Amniotic epithelial cell (primary cell): ENCODE measurements around the gene TMEM221.
A peak's percentile ranks its signal among the peaks of the same experiment; 100 is the strongest.

ENCODE experiments used
- DNase-seq: peaks from one replicate; pipeline ENCODE4 v3.0.0-alpha.2; 2010; ENCODE audit warnings: low read depth

Gene TMEM221

DNA sequence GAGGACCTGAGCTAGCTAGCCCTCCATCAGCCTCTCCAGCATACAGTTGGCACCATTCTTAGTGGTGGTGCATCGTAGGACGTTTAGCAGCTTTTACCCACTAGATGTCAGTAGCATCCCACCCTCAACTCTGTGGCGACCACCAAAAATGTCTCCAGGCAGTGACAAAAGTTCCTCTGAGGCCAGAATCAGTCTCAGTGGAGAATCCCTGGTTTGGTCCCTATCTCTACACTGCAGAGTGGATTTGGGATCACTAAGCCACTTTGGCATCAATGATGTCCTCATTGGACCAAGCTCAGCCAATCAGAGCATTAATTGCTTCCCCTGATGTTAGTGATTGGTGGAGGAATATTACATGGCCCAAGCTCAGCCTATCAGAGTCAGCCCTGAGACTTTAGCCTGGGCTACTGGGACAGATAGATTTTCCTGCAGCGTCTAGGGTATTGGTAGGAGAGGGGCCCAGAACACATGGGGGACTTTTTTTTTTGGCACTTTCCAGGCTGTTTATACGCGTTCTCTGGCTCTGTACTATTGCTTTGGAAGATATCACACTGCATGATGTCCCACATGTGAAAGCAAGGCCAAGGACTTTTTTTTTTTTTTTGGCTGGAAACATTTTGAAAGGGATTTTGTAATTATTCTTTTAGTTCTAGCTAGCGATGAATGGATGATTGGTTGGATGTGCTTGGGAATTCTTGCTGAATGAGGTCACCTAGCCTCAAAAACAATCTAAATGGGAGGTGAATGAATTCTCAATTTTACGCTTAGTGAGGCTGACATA is 7.0 kb downstream of the TMEM221 start:
- DNase-seq, result peak; percentile 52

DNA sequence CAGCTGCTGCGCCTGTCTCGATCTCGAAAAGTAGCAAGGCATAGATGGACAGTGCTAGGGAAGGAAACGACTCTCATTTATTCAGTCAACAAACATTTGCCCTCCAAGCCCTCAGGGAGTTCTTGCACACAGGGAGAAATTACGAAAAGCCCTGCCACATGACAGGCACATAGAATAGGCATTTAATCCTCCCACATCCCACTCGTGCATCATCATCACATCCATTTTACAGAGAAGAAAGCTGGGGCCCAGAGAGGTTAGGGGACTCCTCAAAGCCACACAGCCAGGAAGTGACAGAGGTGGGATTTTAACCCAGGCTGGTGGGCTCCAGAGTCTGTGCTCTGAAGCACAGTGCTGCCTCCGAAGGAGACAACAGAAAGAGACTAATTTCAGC is 11.6 kb downstream of the TMEM221 start:
- no peak for DNase-seq

DNA sequence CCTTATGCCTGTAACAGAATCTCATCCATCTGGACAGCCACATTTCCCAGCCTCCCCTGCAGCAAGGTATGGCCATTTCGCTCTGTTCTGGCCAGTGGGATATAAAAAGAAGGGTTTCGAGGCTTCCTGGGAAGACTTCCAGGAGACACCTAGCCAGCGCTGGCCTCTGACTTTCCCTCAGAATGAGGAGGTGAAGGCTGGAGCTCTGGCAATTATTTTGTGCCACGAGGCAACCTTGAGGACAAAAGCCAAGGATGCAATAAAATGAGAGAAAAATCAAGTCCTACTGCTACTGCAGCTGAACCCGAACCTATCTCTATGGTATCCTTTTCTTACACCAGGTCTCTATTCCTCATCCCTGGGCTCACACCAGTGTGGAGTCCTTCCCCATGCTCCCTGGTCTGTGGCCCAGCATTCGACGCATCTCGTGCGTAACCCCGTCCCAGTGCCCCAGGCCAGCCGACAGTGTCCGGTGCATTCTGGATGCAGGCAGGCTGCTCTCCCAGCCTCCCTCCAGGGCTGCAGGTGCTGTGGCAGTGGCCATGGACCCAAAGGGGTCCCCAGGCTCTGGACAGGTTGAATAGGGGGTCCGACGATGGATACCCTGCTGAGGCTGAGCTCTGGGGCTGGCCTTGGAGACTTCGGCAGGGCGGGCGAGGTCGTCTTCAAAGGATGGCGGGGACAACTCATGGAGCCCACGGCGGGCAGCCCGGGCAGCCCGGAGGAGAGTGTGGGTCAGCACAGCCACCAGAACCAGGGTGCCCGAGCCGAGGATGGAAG is 12.2 kb downstream of the TMEM221 start:
- DNase-seq, result no peak

DNA sequence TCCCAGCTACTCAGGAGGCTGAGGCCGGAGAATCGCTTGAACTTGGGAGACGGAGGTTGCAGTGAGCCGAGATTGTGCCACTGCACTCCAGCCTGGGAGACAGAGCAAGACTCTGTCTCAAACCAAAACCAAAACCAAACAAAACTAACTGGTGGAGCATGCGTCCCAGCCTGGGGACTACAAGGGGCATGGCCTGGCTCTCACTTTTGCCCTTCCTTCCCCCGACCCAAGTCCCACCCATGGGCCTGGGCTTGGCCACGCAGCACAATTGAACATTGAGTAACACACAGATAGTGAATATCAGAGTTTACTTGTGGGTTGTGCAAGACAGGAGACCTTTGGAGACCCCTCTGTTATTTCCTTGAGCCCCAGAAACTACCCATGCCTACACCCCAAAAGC is 13.2 kb downstream of the TMEM221 start:
- no peak for DNase-seq

GRCh38 chr19:17431417-17431816 is 17.1 kb downstream of the TMEM221 start:
- no peak for DNase-seq

GRCh38 chr19:17429641-17430113 is 18.8 kb downstream of the TMEM221 start:
- no peak for DNase-seq

GRCh38 chr19:17424743-17425365 is 23.6 kb downstream of the TMEM221 start:
- peak; percentile 57 for DNase-seq

- no peak for DNase-seq
Measured at GRCh38 chr19:17423429-17424208, 24.8 kb downstream of the TMEM221 start.

DNA sequence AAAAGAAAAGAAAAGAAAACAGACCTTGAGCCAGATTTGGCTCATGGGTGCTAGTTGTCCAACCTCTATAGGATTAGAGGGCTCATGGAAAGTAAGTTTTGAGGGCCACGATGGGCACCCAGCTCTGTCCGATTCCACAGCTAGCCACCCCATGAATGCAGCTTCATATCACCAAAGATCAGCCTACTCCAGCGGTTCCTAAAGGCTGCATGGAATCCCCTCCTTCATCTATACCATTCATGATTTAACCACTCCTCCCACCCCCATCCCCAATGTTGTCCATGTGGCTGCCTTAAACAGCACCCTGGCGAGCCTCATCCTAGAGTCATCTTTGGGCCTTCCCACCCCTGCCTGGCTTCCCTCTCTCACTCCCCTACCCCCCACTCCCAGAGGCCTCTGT is 26.5 kb downstream of the TMEM221 start:
- DNase-seq, result no peak

GRCh38 chr19:17420475-17420924 is 28.0 kb downstream of the TMEM221 start:
- DNase-seq, result no peak

DNA sequence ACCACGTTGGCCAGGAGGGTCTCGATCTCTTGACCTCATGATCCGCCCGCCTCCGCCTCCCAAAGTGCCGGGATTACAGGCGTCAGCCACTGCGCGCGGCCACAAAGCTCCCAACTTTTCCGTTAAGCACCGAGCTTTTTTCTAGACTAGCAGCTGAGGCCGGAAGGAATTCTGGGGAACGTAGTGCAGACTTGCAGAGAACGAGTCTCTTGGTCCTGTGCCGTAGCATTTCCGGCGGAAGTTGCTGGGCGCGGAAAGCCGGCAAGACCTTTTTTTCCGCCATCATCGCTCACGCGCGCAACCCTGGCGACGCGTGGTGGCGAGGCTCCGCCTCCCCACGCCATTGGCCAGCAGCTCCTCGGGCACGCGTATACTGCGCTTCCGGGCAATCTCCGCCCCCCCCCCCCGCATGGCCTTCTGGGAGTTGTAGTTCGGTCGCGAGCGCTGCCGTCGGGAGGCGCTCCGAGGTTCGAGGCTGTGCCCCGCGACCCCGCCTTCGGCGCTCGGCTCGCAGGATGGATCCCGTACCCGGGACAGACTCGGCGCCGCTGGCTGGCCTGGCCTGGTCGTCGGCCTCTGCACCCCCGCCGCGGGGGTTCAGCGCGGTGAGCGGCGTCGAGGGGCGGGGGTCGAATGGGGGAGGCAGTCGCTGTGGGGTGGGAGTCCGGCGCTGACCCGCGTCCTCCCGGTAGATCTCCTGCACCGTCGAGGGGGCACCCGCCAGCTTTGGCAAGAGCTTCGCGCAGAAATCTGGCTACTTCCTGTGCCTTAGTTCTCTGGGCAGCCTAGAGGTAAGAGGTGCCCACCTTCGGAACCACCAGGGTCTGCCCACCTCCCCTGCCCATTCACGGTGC is 28.6 kb downstream of the TMEM221 start, which contains the start of gene MVB12A:
Gene MVB12A (plus strand): TSS at position 427 of the 854 bp plus-strand sequence. CDS start 89 bp downstream, at position 516.
- DNase-seq, result peak; percentile 99

DNA sequence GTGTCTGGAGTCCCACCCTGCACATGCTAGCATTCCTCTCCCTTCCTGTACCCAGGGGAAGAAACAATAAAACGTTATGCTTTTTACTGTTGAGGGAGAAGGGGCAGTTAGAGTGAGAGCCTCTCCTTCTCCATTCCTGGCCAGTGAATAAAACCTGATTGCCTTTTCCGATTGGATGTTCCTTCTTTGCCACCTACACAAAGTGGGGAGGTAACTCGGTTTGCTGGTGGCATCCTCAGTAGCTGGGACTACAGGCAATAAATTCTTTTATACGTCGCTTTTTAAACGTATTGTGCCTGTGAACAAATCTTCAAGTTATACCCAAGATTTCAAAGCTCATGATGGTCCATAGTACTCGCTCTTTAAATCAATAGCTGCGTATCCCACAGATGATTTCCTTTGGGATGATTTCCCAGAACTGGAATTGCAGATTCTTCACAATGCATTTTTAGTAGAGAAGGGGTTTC is 29.3 kb downstream of the TMEM221 start:
- DNase-seq, result no peak

- peak; percentile 60 for DNase-seq
Measured at GRCh38 chr19:17418710-17419109, 29.8 kb downstream of the TMEM221 start.

GRCh38 chr19:17415121-17415520 is 33.3 kb downstream of the TMEM221 start:
- DNase-seq, result peak; percentile 97

DNA sequence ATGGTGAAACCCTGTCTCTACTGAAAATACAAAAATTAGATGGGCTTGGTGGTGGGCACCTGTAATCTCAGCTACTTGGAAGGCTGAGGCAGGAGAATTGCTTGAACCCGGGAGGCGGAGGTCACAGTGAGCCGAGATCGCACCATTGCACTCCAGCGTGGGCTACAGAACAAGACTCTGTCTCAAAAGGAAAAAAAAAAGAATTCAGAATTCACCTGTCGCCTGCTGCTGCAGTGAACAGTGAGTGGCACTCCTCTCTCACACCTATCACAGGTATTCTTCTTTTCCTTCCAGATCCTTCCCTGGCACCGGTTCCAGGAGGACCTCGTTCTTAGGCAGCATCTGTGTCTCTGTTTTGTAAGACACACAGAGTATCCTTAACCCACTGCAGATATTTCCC is 34.4 kb downstream of the TMEM221 start:
- no peak for DNase-seq

DNA sequence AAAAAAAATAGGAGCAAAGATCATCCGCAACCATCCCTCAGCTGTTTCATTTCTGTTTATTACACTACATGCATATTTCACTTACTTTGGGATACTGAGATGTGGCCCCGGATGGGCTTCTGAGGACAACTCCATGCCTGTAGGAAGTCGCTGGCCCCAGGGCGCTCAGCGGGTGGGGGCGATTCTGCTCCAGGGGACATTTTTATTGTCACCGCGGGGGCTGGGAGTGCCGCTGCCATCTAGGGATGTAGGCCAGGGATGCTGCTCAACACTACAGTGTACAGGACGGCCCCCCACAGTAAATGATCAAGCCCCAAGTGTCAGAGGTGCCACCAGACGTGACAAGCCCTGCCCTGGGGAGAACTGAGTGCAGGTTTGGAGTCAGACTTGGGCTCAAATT is 36.7 kb downstream of the TMEM221 start:
- DNase-seq, result no peak

GRCh38 chr19:17409990-17410389 is 38.5 kb downstream of the TMEM221 start:
- DNase-seq, result peak; percentile 92

DNA sequence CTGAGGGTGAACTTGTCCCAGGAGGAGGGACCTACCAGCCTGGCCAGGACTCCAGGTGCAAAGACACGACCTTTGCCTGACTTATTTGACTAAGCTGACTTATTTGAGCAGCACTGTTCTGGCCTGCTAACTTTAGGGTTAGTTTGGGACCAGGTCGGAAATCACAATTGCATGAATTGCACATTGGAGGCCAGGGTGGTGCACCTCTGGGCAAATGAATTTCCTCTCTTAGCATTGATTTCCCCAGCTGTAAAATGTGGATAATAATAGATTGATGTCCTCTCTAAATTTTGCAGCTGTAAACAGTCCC is 41.6 kb downstream of the TMEM221 start:
- no peak for DNase-seq

DNA sequence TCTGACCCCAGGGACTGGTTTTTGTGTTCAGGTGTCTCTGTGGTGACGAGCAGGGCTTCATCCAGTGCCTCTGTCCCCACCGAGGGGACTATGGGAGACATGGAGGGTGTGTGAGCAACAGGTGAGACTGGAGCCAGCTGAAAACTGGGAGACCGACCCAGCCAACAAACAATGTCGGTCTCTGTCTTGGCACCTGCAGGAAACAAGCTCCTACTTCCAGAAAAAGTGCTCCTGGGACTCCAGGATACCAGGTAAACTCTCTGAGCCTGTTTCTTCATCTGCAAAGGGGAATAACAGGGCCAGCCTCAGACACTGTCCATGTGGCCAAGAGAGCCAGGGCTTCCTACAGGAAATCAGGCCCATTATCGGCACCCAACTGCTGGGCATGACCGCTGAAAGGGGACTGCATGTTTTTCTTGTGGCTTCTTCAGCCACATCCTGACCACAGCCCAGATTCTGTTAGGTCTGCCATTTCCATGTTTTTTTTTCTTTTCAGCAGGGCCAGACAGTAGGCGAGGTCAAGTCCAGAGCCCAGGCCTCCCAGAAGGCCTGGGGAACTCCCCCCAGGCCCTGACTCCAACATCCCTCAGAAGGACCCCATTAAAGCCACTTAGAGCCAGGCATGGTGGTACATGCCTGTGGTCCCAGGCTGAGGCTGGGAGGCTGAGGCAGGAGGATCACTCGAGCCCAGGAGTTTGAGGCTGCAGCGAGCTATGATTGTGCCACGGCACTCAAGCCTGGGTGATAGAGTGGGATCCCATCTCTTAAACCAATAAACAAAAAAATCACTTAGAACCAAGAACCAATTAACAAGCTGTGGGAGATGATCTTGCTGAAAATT is 42.2 kb downstream of the TMEM221 start:
- peak; percentile 82 for DNase-seq
